ENCODE measurements around the gene PTPRM. TPM values are rescaled to one million over a fixed set of nuclear protein-coding genes. Genes with fewer than 3 reads are reported as not detected.
A peak's percentile ranks its signal among the peaks of the same experiment; 100 is the strongest.

PTPRM gene
- total and polyA plus RNA-seq, 12 donors = 31.7 to 116 (median 61.2) TPM

GRCh38 chr18:7764405-7764804 lies 197.3 kb downstream of the PTPRM start:
- WGBS, 4 donors = 68 to 86% (median 82%) methylated on average over 2 of the region's 2 CpGs
- H3K9me3 ChIP-seq (replicated peaks in 1 of 3) = no peaks in the 10 kb centered on the region
- intact Hi-C loops (cut with DNase I) = no loop called here
- H3K4me1 ChIP-seq (replicated peaks in 1 of 2) = no peaks in the 10 kb centered on the region
- TF ChIP-seq POLR2A (IDR thresholded peaks at IDR 0.05) (no peak), CTCF (IDR thresholded peaks at IDR 0.05) (no peak)
- H3K27ac ChIP-seq = no peak overlapping the region
- DNase-seq = no peak
- no peaks in the 10 kb centered on the region for H3K27me3 ChIP-seq
- no peaks in the 10 kb centered on the region for H3K36me3 ChIP-seq (replicated peaks in 1 of 2)
- H3K4me3 ChIP-seq = no peak overlapping the region

GRCh38 chr18:7766346-7766745 lies 199.2 kb downstream of the PTPRM start:
- Histone ChIP-seq H3K4me1 (replicated peaks in 1 of 2) (no peaks in the 10 kb centered on the region), H3K27ac (peak overlapping the region in 1 of 5 donors; percentile 17), H3K36me3 (replicated peaks in 1 of 2) (no peaks in the 10 kb centered on the region), H3K4me3 (no peak overlapping the region), H3K9me3 (replicated peaks in 1 of 3) (no peaks in the 10 kb centered on the region), H3K27me3 (no peaks in the 10 kb centered on the region)
- no peak for TF ChIP-seq CTCF (IDR thresholded peaks at IDR 0.05)
- TF ChIP-seq POLR2A (IDR thresholded peaks at IDR 0.05) = no peak
- no peak for DNase-seq
- WGBS, 4 donors = 69 to 92% (median 78%) methylated on average over 4 of the region's 4 CpGs
- intact Hi-C loops (cut with DNase I) = no loop called here

GRCh38 chr18:7766817-7767216 lies 199.7 kb downstream of the PTPRM start:
- Histone ChIP-seq H3K36me3 (replicated peaks in 1 of 2) (no peaks in the 10 kb centered on the region), H3K27ac (no peak overlapping the region), H3K4me3 (no peak overlapping the region), H3K4me1 (replicated peaks in 1 of 2) (no peaks in the 10 kb centered on the region), H3K9me3 (replicated peaks in 1 of 3) (no peaks in the 10 kb centered on the region), H3K27me3 (no peaks in the 10 kb centered on the region)
- WGBS, 4 donors = 87 to 95% (median 94%) methylated on average over 1 of the region's 1 CpG
- DNase-seq = no peak
- TF ChIP-seq POLR2A (IDR thresholded peaks at IDR 0.05) = no peak
- TF ChIP-seq CTCF (IDR thresholded peaks at IDR 0.05) = no peak
- intact Hi-C loops (cut with DNase I) = no loop called here

- Histone ChIP-seq H3K36me3 (replicated peaks in 1 of 2) (no peaks in the 10 kb centered on the region), H3K9me3 (replicated peaks in 1 of 3) (no peaks in the 10 kb centered on the region), H3K27me3 (no peaks in the 10 kb centered on the region), H3K4me1 (replicated peaks in 1 of 2) (peaks cover 0 to 5% of the 10 kb centered on the region in 2 donors), H3K4me3 (no peak overlapping the region), H3K27ac (no peak overlapping the region)
- WGBS, 4 donors = 54 to 82% (median 72%) methylated on average over 4 of the region's 4 CpGs
- no peak for TF ChIP-seq CTCF (IDR thresholded peaks at IDR 0.05)
- no peak for TF ChIP-seq POLR2A (IDR thresholded peaks at IDR 0.05)
- no peak for DNase-seq
- intact Hi-C loops (cut with DNase I) = no loop called here
These were observed 203.8 kb downstream of the PTPRM start for GRCh38 chr18:7770908-7771307.
